ENCODE measurements around the gene CCND2.

DNA sequence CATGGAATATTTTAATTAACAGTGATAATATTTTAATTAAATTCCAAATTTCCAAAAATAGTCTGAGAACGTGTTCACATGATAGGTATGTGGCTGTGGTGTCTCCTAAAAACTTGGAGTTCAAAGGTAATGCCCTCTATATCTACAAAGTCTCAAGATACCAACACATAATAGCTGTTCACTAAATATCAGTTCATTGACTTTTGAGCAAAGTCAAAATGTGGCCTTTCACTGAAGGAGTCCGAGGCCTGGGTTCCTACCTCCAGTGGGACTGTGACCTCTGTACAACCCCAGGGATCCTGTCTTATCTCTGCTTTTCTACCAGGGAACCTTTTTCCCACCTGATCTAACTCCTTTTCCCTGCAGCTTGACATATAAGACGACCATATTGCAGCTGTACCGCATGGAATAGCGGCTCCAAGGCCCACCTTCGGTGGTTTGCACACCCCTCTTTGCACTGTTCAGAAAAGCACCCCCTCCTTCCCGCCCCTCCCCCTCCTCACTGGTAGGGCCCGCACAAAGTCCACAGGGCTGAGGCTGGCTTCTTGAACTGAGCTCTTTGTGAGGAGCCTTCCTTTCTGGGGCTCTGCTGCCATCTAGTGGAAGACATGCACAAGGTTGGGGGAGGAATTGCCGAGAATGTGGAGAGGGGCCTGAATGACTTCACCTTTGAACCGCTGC, 3.1 kb downstream of the CCND2 start:
- TF ChIP-seq, protein P1, sequence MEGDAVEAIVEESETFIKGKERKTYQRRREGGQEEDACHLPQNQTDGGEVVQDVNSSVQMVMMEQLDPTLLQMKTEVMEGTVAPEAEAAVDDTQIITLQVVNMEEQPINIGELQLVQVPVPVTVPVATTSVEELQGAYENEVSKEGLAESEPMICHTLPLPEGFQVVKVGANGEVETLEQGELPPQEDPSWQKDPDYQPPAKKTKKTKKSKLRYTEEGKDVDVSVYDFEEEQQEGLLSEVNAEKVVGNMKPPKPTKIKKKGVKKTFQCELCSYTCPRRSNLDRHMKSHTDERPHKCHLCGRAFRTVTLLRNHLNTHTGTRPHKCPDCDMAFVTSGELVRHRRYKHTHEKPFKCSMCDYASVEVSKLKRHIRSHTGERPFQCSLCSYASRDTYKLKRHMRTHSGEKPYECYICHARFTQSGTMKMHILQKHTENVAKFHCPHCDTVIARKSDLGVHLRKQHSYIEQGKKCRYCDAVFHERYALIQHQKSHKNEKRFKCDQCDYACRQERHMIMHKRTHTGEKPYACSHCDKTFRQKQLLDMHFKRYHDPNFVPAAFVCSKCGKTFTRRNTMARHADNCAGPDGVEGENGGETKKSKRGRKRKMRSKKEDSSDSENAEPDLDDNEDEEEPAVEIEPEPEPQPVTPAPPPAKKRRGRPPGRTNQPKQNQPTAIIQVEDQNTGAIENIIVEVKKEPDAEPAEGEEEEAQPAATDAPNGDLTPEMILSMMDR (IDR thresholded peaks at IDR 0.05) = peak; percentile 93 to 96 (median 96)
- TF ChIP-seq EP300 (IDR thresholded peaks at IDR 0.05) (no peak), POLR2A (IDR thresholded peaks at IDR 0.05) (no peak)
